K562 (cell line): ENCODE data around the gene MRGPRE. TPM values are rescaled to one million over a fixed set of nuclear protein-coding genes. Genes with fewer than 3 reads are reported as not detected.

ENCODE experiments used
- ATAC-seq: fragments of 200-7000 bp; cut with Tn5 transposase; 3 replicates; pipeline ENCODE4 v1.9.1; 2020; ENCODE audit warnings: moderate library complexity
- BruUV-seq: library from RNA; stranded (reverse); fragments of 400-500 nt; replicated peaks from 2 replicates; lab custom pipeline; 2021; lab: Mats Ljungman, UMichigan
- CTCF ChIA-PET: fragments of 300-600 bp; formaldehyde crosslinking; extraction: SDS; loops from one replicate; lab custom pipeline; 2021; ENCODE audit warnings: low intra/inter-chr PET ratio; lab: Yijun Ruan, JAX
- POLR2A ChIA-PET: fragments of 300-600, 350-650 bp; sonication (Branson Sonifier 250); formaldehyde crosslinking; extraction: SDS; loops from one replicate; lab custom pipeline; 2021; ENCODE audit warnings: antibody characterized with exemption, inconsistent platforms; lab: Yijun Ruan, JAX
- DNase-seq, 4 experiments: peaks; one replicate each; pipeline versions ENCODE4 v3.0.0 to v3.0.0-alpha.2; 2011 to 2018; ENCODE audit warnings: low spot score in 3 of 4, mixed read lengths in 3 of 4; ENCODE audit errors: extremely low read depth in 1 of 4
- FAIRE-seq: peaks from 2 replicates; lab custom pipeline; 2011; peaks lifted over from hg19 to GRCh38; lab: Jason Lieb, UNC
- H2AFZ ChIP-seq: 2 replicates; pipeline ENCODE4 v1.6.0; 2011; ENCODE audit warnings: low read depth, low read length, control low read depth, inconsistent platforms
- H3K27ac ChIP-seq: fragments of 200-600 bp; 3 replicates; pipeline ENCODE4 v1.8.0; 2011; ENCODE audit warnings: low read depth, mild to moderate bottlenecking, control low read depth, inconsistent platforms, low read length, moderate library complexity, mixed read lengths; ENCODE audit errors: extremely low read depth
- H3K27me3 ChIP-seq, 2 experiments: fragments of 300-600 bp in 1 of 2; 2 replicates in 1 of 2; 3 replicates in 1 of 2; pipeline versions ENCODE4 v1.6.0 to v1.8.0; 2011; ENCODE audit warnings: inconsistent platforms in 2 of 2, low read length in 2 of 2, mild to moderate bottlenecking in 1 of 2, mixed read lengths in 1 of 2, moderate library complexity in 1 of 2; ENCODE audit not compliant: control insufficient read depth in 2 of 2, insufficient read depth in 2 of 2
- H3K36me3 ChIP-seq: fragments of 300-600 bp; 3 replicates; pipeline ENCODE4 v1.8.0; 2011; ENCODE audit warnings: mild to moderate bottlenecking, low read length, inconsistent platforms; ENCODE audit not compliant: control insufficient read depth, insufficient read depth
- H3K4me1 ChIP-seq, 2 experiments: fragments of 200-600 bp in 1 of 2; replicated peaks in 1 of 2; 2 replicates in 1 of 2; 3 replicates in 1 of 2; pipeline versions ENCODE4 v1.5.1 to v1.8.0; 2011; ENCODE audit warnings: inconsistent platforms in 2 of 2, low read length in 2 of 2, mild to moderate bottlenecking in 1 of 2, mixed read lengths in 1 of 2, moderate library complexity in 1 of 2; ENCODE audit not compliant: control insufficient read depth in 2 of 2, insufficient read depth in 2 of 2
- H3K4me2 ChIP-seq: 2 replicates; pipeline ENCODE4 v1.6.1; 2011; ENCODE audit warnings: low read length, control low read depth, inconsistent platforms, mixed read lengths; ENCODE audit not compliant: insufficient read depth
- H3K4me3 ChIP-seq: fragments of 200-600 bp; sonication (generic), shearing (Covaris generic); 2 replicates; pipeline ENCODE4 v1.5.1; 2016; ENCODE audit warnings: control low read depth, inconsistent platforms
- H3K79me2 ChIP-seq: fragments of 200-600 bp; 3 replicates; pipeline ENCODE4 v1.8.0; 2011; ENCODE audit warnings: low read length, inconsistent platforms; ENCODE audit not compliant: control insufficient read depth, insufficient read depth
- H3K9ac ChIP-seq, 2 experiments: 2 replicates each; pipeline versions ENCODE4 v1.6.0 to v1.6.1; 2011; ENCODE audit warnings: low read depth in 2 of 2, low read length in 2 of 2, control low read depth in 1 of 2, inconsistent platforms in 1 of 2, mild to moderate bottlenecking in 1 of 2, mixed read lengths in 1 of 2; ENCODE audit not compliant: insufficient read depth in 1 of 2
- H3K9me1 ChIP-seq: one replicate; pipeline ENCODE4 v1.6.0; 2011; ENCODE audit warnings: inconsistent platforms, mild to moderate bottlenecking, low read length, moderate library complexity; ENCODE audit not compliant: control insufficient read depth, insufficient read depth
- H3K9me3 ChIP-seq: replicated peaks from 2 replicates; pipeline ENCODE4 v1.5.1; 2011; ENCODE audit warnings: low read depth, low read length, inconsistent platforms; ENCODE audit not compliant: control insufficient read depth, insufficient read depth
- H4K20me1 ChIP-seq: replicated peaks from 2 replicates; pipeline ENCODE4 v1.6.1; 2011; ENCODE audit warnings: low read length, inconsistent platforms, mixed read lengths; ENCODE audit not compliant: control insufficient read depth, insufficient read depth
- EP300 ChIP-seq: IDR thresholded peaks from 2 replicates; pipeline ENCODE4 v1.6.1; 2012; ENCODE audit warnings: low read length, improper control_type of control experiment
- HMG20A ChIP-seq: fragments of 450-650 bp; formaldehyde crosslinking; conservative IDR thresholded peaks from 2 replicates; pipeline ENCODE4 v1.4.0; 2020; ENCODE audit warnings: mild to moderate bottlenecking, mixed read lengths
- SPI1 ChIP-seq: IDR thresholded peaks from 2 replicates; pipeline ENCODE4 v1.6.1; 2011; ENCODE audit warnings: low read depth, low read length, control low read depth, borderline replicate concordance
- THRB ChIP-seq: fragments of 450-650 bp; formaldehyde crosslinking; conservative IDR thresholded peaks from 2 replicates; pipeline ENCODE4 v1.4.0; 2022; ENCODE audit warnings: mild to moderate bottlenecking, missing genetic modification characterization
- TSC22D4 ChIP-seq: fragments of 450-650 bp; IDR thresholded peaks from 2 replicates; pipeline ENCODE4 v1.6.1; 2016; ENCODE audit warnings: missing genetic modification characterization, missing biosample characterization, control low read depth
- VEZF1 ChIP-seq: fragments of 200-800 bp; sonication (Bioruptor generic); IDR thresholded peaks from 2 replicates; pipeline ENCODE4 v1.6.1; 2017; ENCODE audit warnings: missing genetic modification characterization, missing compliant biosample characterization
- YBX1 ChIP-seq: fragments of 450-650 bp; IDR thresholded peaks from 2 replicates; pipeline ENCODE4 v1.7.1; 2016; ENCODE audit warnings: mild to moderate bottlenecking
- ZNF764 ChIP-seq: fragments of 250-450 bp; sonication (Bioruptor Pico); IDR thresholded peaks from 2 replicates; pipeline ENCODE4 v1.4.0; 2020; ENCODE audit warnings: low read depth, mild to moderate bottlenecking, moderate library complexity
- WGBS: fragments of 100-300 bp; shearing (Covaris generic); methylation state at CpG from one replicate; pipeline ENCODE4 v1.1.6; 2016; ENCODE audit warnings: low coverage, mixed read lengths; ENCODE audit not compliant: insufficient coverage; ENCODE audit errors: missing lambda C conversion rate; 5-methylcytosine and 5-hydroxymethylcytosine counted together
- in situ Hi-C: fragments of 300-500 bp; cut with MboI; formaldehyde crosslinking; loops from 4 replicates; pipeline ENCODE4 v1.15.0; 2018; ENCODE audit warnings: inconsistent platforms, mixed read lengths
- intact Hi-C: fragments of 100-400 bp; cut with micrococcal nuclease; formaldehyde crosslinking; loops from 2 replicates; pipeline ENCODE4 v1.14.2; 2022
- polyA plus RNA-seq, 8 experiments: library from polyadenylated mRNA; depleted of rRNA in 4 of 8; stranded (reverse) in 5 of 8; unstranded in 3 of 8; fragments of >200 nt; fragmentation: Nextera tagmentation in 2 of 8; fragmentation: Illumina TruSeq in 1 of 8; extraction: Ambion mirVana in 2 of 8; extraction: Trizol in 1 of 8; gene quantifications; 2 replicates each; pipeline versions ENCODE4 v1.2.1 to v1.2.3, GENCODE V29; 2011 to 2014; ENCODE audit warnings: inconsistent platforms in 1 of 8, missing spikeins in 1 of 8
- total RNA-seq, 7 experiments: library from RNA; depleted of rRNA in 6 of 7; stranded (reverse); fragments of >200 nt in 6 of 7; fragmentation: Illumina TruSeq in 2 of 7; extraction: Trizol in 2 of 7; gene quantifications; 2 replicates each; pipeline versions ENCODE4 v1.2.1 to v1.2.3, GENCODE V29; 2011 to 2021; ENCODE audit warnings: low replicate concordance in 1 of 7
- TF ChIP-seq, protein P1 (sequence below), 3 experiments: IDR thresholded peaks in 2 of 3; conservative IDR thresholded peaks in 1 of 3; 2 replicates each; pipeline ENCODE4 v1.5.1; 2011 to 2012; ENCODE audit warnings: low read length in 3 of 3, mild to moderate bottlenecking in 3 of 3, control low read depth in 2 of 3, improper control_type of control experiment in 1 of 3, inconsistent platforms in 1 of 3, low read depth in 1 of 3, mixed read lengths in 1 of 3, moderate library complexity in 1 of 3; ENCODE audit not compliant: insufficient read depth in 2 of 3

MRGPRE gene
- total and polyA plus RNA-seq, 9 of the 15 experiments (the other 6 are each of a cell fraction or from before 2014, with no cell fraction given) = not detected

DNA sequence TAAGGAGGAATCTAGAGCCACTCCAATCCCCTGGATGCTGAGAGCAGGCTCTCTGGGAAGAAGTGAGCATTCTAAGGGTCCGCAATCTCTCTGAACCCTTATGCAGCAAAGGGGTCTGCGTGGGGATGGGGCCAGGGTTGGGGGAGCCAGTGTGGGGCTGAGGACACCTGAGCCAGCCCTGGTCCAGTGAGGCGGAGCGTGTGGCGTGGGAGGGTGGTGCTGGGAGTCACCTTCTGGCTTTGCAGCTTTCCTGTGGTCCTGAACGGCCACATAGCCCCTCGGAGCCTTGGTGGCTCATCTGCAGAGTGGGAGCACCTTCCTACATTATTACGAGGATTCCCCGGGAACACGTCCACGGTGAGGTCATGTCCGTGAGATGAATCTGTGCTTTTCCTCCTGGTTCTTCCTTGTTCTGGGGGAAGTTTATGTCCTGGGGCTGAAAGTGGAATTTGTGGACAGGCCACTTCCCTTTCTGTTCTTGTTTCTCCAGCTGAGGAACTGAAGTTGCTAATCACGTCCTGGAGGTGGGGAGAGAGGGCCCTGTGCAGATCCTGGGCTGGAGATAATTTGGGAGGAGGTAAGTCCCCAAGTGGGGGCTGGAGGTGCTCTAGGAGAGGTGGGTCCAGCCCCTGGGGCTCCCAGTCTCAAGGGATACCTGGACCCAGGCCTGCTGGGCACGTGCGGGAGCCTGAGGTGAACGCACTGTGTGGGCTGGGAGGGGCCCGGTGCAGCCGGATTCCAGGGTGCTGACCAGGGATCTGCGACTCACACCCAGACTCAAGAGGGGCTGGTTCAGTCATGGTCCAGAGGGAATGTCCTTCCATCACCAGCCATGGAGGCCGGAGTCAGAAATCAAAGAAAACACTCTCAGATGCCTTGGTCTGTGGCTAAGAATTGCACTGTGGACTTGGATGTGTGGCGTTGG lies 6.1 kb downstream of the MRGPRE start:
- Histone ChIP-seq H3K9ac (peak overlapping the region in 1 of 2 experiments; percentile 67; a peak in 2 of 4 replicates), H3K9me1 (peaks cover 2% of the 10 kb centered on the region), H3K4me2 (peak overlapping the region; percentile 33; the same call in 1 of the 2 replicates), H3K36me3 (no peaks in the 10 kb centered on the region), H3K4me3 (no peak overlapping the region), H4K20me1 (no peaks in the 10 kb centered on the region), H3K27ac (no peak overlapping the region), H3K27me3 (no peaks in the 10 kb centered on the region), H3K4me1 (peaks cover 15 to 90% of the 10 kb centered on the region in 2 experiments; a peak in 4 of 5 replicates), H3K79me2 (no peaks in the 10 kb centered on the region), H2AFZ (peak overlapping the region; percentile 20; the same call in 1 of the 2 replicates), H3K9me3 (no peaks in the 10 kb centered on the region)
- in situ Hi-C loops (no loop called here), intact Hi-C loops (no loop called here)
- ATAC-seq = no peak
- BruUV-seq = no TSS peak
- no peak for DNase-seq
- ChIA-PET CTCF (no interaction called here), POLR2A (interaction anchor here (0.7 to 2.9 kb wide), 3 partner anchors 9 to 968 kb away, joined by 3 to 13 read pairs (median 3); no protein-coding TSS in a partner anchor)
- 55% methylated on average over 18 of the region's 21 CpGs for WGBS
- no peak for FAIRE-seq
- no peak for TF ChIP-seq ZNF764
- no peak for TF ChIP-seq EP300
- 0 out of 2 replicates have a peak, but pooled peaks have one; percentile 9 for TF ChIP-seq VEZF1
- TF ChIP-seq TSC22D4 (tag) = no peak
- TF ChIP-seq YBX1 = no peak
- peak; percentile 88 for TF ChIP-seq SPI1
- TF ChIP-seq, protein P1, sequence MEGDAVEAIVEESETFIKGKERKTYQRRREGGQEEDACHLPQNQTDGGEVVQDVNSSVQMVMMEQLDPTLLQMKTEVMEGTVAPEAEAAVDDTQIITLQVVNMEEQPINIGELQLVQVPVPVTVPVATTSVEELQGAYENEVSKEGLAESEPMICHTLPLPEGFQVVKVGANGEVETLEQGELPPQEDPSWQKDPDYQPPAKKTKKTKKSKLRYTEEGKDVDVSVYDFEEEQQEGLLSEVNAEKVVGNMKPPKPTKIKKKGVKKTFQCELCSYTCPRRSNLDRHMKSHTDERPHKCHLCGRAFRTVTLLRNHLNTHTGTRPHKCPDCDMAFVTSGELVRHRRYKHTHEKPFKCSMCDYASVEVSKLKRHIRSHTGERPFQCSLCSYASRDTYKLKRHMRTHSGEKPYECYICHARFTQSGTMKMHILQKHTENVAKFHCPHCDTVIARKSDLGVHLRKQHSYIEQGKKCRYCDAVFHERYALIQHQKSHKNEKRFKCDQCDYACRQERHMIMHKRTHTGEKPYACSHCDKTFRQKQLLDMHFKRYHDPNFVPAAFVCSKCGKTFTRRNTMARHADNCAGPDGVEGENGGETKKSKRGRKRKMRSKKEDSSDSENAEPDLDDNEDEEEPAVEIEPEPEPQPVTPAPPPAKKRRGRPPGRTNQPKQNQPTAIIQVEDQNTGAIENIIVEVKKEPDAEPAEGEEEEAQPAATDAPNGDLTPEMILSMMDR (IDR thresholded peaks at IDR 0.05 in 2 of 3, conservative IDR thresholded peaks at IDR 0.05 in 1 of 3; ENCODE audit: insufficient read depth in 2 of 3, low read depth in 1 of 3, low read length in 3 of 3) = peak in 2 of 3 experiments; percentile 23 to 32; a peak in 2 of 6 replicates
- TF ChIP-seq HMG20A (CRISPR knock-in tag) = no peak
- no peak for TF ChIP-seq THRB (CRISPR knock-in tag)
